Omental fat pad (tissue), 4 donors: Measurements from ENCODE around the gene SS18L1. TPM values are rescaled to one million over a fixed set of nuclear protein-coding genes. Genes with fewer than 3 reads are reported as not detected.

ENCODE experiments used
- ATAC-seq: fragments of 150-250 bp; one replicate; pipeline ENCODE4 v1.9.1; 2016; ENCODE audit warnings: mild to moderate bottlenecking, moderate library complexity; ENCODE audit not compliant: low FRiP score
- DNase-seq: peaks from one replicate; pipeline ENCODE4 v3.0.0-alpha.2; 2019; ENCODE audit warnings: low spot score
- CTCF ChIP-seq, 3 donors: fragments of 450-650 bp; IDR thresholded peaks; one replicate each; pipeline ENCODE4 v1.5.1; 2016 to 2017; ENCODE audit warnings: antibody characterized with exemption in 3 of 3, mild to moderate bottlenecking in 3 of 3, moderate library complexity in 2 of 3
- total RNA-seq, 4 donors: library from RNA; depleted of rRNA; stranded (reverse); fragments of >200 nt; gene quantifications; one replicate each; pipeline ENCODE4 v1.1.0, GENCODE V29; 2016

Gene SS18L1
- total RNA-seq, 4 donors from 2014 or later, result 10.3 to 23.4 (median 12.3) TPM

- TF ChIP-seq CTCF (IDR thresholded peaks at IDR 0.05), result no peak
- no peak for ATAC-seq
- no peak for DNase-seq
Observed at GRCh38 chr20:62201173-62202082, 57.9 kb downstream of the SS18L1 start.

GRCh38 chr20:62202083-62202395 is 58.5 kb downstream of the SS18L1 start:
- no peak for DNase-seq
- TF ChIP-seq CTCF (IDR thresholded peaks at IDR 0.05), result no peak
- ATAC-seq, result no peak

GRCh38 chr20:62202676-62203377 is 59.3 kb downstream of the SS18L1 start:
- no peak for ATAC-seq
- TF ChIP-seq CTCF (IDR thresholded peaks at IDR 0.05), result no peak
- no peak for DNase-seq

DNA sequence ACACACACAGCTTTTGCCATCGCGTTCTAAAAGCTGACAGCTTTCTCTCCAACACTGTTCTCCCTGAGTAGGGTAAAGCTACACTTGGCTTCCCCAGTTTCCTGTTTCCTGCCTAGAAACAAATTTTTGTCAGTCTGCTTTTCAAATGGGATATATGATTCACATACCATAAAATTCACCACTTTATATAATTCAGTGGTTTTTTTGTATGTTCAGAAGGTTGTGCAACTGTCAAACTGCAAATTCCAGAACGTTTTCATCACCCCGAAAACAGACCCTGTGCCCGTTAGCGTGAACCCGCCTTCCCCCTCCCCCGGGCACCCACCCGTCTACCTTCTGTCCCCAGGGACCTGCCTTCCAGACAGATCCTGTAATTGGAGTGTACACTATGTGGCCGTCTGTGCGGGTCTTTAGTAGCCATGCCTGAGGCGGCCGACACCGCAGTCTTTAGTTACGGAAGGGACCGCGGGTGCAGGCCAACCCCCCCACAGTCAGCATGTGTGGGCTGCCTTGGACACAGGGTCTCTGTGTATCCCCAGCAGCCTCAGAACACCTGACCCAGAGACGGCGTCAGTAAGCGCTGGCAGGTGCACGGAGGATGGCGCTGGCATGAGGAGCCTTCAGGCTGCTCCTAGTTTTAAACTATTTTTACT is 59.9 kb downstream of the SS18L1 start:
- TF ChIP-seq CTCF (IDR thresholded peaks at IDR 0.05), result no peak
- DNase-seq, result no peak
- ATAC-seq, result no peak

- DNase-seq, result no peak
- TF ChIP-seq CTCF (IDR thresholded peaks at IDR 0.05), result no peak
- ATAC-seq, result no peak
Observed at GRCh38 chr20:62205618-62206387, 62.2 kb downstream of the SS18L1 start.

DNA sequence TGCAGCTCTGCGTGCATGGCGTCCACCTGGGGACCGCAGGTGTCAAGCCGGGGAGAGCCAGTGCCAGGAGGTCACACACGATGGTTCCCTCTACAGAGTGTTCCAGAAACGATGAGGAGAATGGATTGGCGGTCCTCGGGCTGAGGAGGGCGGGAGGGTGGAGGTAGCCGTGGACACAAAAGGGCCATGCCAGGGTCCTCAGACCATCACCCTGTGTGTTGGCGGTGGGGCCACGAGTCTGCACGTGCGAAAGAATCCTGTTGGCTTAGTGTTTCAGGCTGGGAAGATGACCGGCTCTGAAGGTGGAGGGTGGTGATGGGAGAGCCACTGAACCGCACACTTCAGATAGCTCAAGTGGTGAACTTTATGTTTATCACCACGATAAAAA is 62.8 kb downstream of the SS18L1 start:
- TF ChIP-seq CTCF (IDR thresholded peaks at IDR 0.05), result no peak
- ATAC-seq (no peak), DNase-seq (no peak)
